OCI-LY7 (cell line): ENCODE measurements around the gene PHKG2. TPM values are rescaled to one million over a fixed set of nuclear protein-coding genes. Genes with fewer than 3 reads are reported as not detected.

ENCODE experiments used
- BruUV-seq: library from RNA; stranded (reverse); fragments of 400-500 nt; replicated peaks from 2 replicates; lab custom pipeline; 2021; lab: Mats Ljungman, UMichigan
- CTCF ChIA-PET: fragments of 300-600 bp; sonication (Branson Sonifier 250); formaldehyde crosslinking; loops from one replicate; lab custom pipeline; 2022; ENCODE audit warnings: antibody characterized with exemption; ENCODE audit not compliant: unreplicated experiment; lab: Charles Lee
- POLR2A ChIA-PET: fragments of 300-600 bp; sonication (Branson Sonifier 250); formaldehyde crosslinking; loops from one replicate; lab custom pipeline; 2022; ENCODE audit warnings: antibody characterized with exemption; lab: Charles Lee
- DNase-seq: peaks from one replicate; pipeline ENCODE4 v3.0.0-alpha.2; 2015; ENCODE audit warnings: low spot score
- H2AFZ ChIP-seq: fragments of 200-600 bp; sonication (generic), shearing (Covaris generic); 2 replicates; pipeline ENCODE4 v1.6.1; 2014; ENCODE audit warnings: mild to moderate bottlenecking, antibody characterized with exemption, low read length, moderate library complexity
- H3K27ac ChIP-seq: fragments of 200-600 bp; sonication (generic); 2 replicates; pipeline ENCODE4 v1.5.1; 2014; ENCODE audit warnings: mixed run types, low read depth, mild to moderate bottlenecking, moderate library complexity, low read length, inconsistent platforms; ENCODE audit not compliant: poor library complexity, severe bottlenecking
- H3K36me3 ChIP-seq: fragments of 200-600 bp; sonication (generic); 2 replicates; pipeline ENCODE4 v1.6.1; 2014; ENCODE audit warnings: mild to moderate bottlenecking, antibody characterized with exemption, low read length, moderate library complexity, mixed read lengths; ENCODE audit not compliant: insufficient read depth
- H3K4me1 ChIP-seq: fragments of 200-600 bp; sonication (generic); 2 replicates; pipeline ENCODE4 v1.5.1; 2014; ENCODE audit warnings: mild to moderate bottlenecking, low read length; ENCODE audit not compliant: insufficient read depth, poor library complexity, severe bottlenecking
- H3K4me2 ChIP-seq: fragments of 200-600 bp; sonication (generic); 2 replicates; pipeline ENCODE4 v1.6.1; 2014; ENCODE audit warnings: mild to moderate bottlenecking, low read length
- H3K4me3 ChIP-seq: fragments of 200-600 bp; sonication (generic); 2 replicates; pipeline ENCODE4 v1.5.1; 2014; ENCODE audit warnings: mild to moderate bottlenecking, low read depth, low read length; ENCODE audit not compliant: poor library complexity, severe bottlenecking
- H3K79me2 ChIP-seq: fragments of 200-600 bp; sonication (generic); 2 replicates; pipeline ENCODE4 v1.6.1; 2016; ENCODE audit warnings: low read depth, mild to moderate bottlenecking, low read length, moderate library complexity, mixed read lengths; ENCODE audit not compliant: insufficient read depth
- H3K9me2 ChIP-seq: fragments of 200-600 bp; sonication (generic); 2 replicates; pipeline ENCODE4 v1.6.1; 2016; ENCODE audit warnings: mild to moderate bottlenecking, low read length, mixed read lengths; ENCODE audit not compliant: insufficient read depth
- H3K9me3 ChIP-seq: fragments of 200-600 bp; sonication (generic); 2 replicates; pipeline ENCODE4 v1.6.1; 2014; ENCODE audit warnings: mild to moderate bottlenecking, mixed run types, low read length, mixed read lengths
- H4K20me1 ChIP-seq: fragments of 200-600 bp; sonication (generic); 2 replicates; pipeline ENCODE4 v1.6.1; 2014; ENCODE audit warnings: mild to moderate bottlenecking, antibody characterized with exemption, low read length, moderate library complexity, mixed read lengths; ENCODE audit not compliant: insufficient read depth
- CTCF ChIP-seq: fragments of 200-600 bp; sonication (generic); conservative IDR thresholded peaks from 2 replicates; pipeline ENCODE4 v1.5.1; 2014; ENCODE audit warnings: mild to moderate bottlenecking, antibody characterized with exemption, low read length, moderate library complexity, mixed read lengths
- EZH2phosphoT487 ChIP-seq: fragments of 200-600 bp; sonication (generic); IDR thresholded peaks from 2 replicates; pipeline ENCODE4 v1.6.1; 2018; ENCODE audit warnings: low read depth, borderline replicate concordance, mild to moderate bottlenecking, mixed run types, antibody characterized with exemption, low read length, moderate library complexity, mixed read lengths
- intact Hi-C: fragments of 100-400 bp; cut with micrococcal nuclease; formaldehyde crosslinking; loops from one replicate; pipeline ENCODE4 v1.10.0; 2022; ENCODE audit not compliant: unreplicated experiment
- total RNA-seq, 2 experiments: library from RNA; depleted of rRNA in 1 of 2; stranded (reverse); fragments of >200 nt in 1 of 2; shearing (Covaris generic) in 1 of 2; gene quantifications; 2 replicates each; pipeline ENCODE4 v1.2.3, GENCODE V29; 2014 to 2022

Gene PHKG2
- total RNA-seq, 2 experiments from 2014 or later = 40.5 to 41.9 TPM

- TF ChIP-seq EZH2phosphoT487 = no peak
- no peak for TF ChIP-seq CTCF
- Histone ChIP-seq H2AFZ (no peak overlapping the region), H3K79me2 (peaks cover 13% of the 10 kb centered on the region), H3K4me2 (peak overlapping the region; percentile 82), H4K20me1 (0 out of 2 replicates have a peak, but pooled peaks cover 4% of the 10 kb centered on the region), H3K9me3 (no peaks in the 10 kb centered on the region), H3K4me1 (peaks cover 15% of the 10 kb centered on the region), H3K9me2 (no peaks in the 10 kb centered on the region), H3K27ac (no peak overlapping the region), H3K36me3 (peaks cover 46% of the 10 kb centered on the region), H3K4me3 (peak overlapping the region; percentile 87)
- ChIA-PET CTCF (interaction anchor here (0.5 to 1.2 kb wide), 2 partner anchors 29 to 193 kb away, joined by 3 to 5 read pairs; no protein-coding TSS in a partner anchor), POLR2A (interaction anchor here (0.5 to 1.3 kb wide), 7 partner anchors 11 to 32 kb away, joined by 3 to 6 read pairs (median 3); partner anchors contain the start of gene RNF40)
- BruUV-seq = no TSS peak
- intact Hi-C loops = loop anchor here (1.0 to 2.0 kb wide), 3 partner anchors 14 to 65 kb away; partner anchors contain the start of genes CFAP119 and RNF40
- DNase-seq = peak; percentile 25
Observed at GRCh38 chr16:30748634-30749445, 615 bp downstream of the PHKG2 start.

GRCh38 chr16:30750201-30750600 lies 2.0 kb downstream of the PHKG2 start:
- Histone ChIP-seq H4K20me1 (0 out of 2 replicates have a peak, but pooled peaks cover 4% of the 10 kb centered on the region), H3K4me1 (peaks cover 15% of the 10 kb centered on the region), H3K4me2 (no peak overlapping the region; the same call in 1 of the 2 replicates), H2AFZ (no peak overlapping the region), H3K9me3 (no peaks in the 10 kb centered on the region), H3K36me3 (peaks cover 41% of the 10 kb centered on the region), H3K27ac (no peak overlapping the region), H3K9me2 (no peaks in the 10 kb centered on the region), H3K79me2 (peaks cover 13% of the 10 kb centered on the region), H3K4me3 (no peak overlapping the region)
- intact Hi-C loops = loop anchor here (10.0 kb wide), 1 partner anchor 1875 kb away; the partner anchor contains the start of gene ATP2A1
- no TSS peak for BruUV-seq
- ChIA-PET POLR2A (interaction anchor here (1.0 kb wide), 1 partner anchor 19 kb away, joined by 3 read pairs; no protein-coding TSS in a partner anchor), CTCF (no interaction called here)
- no peak for TF ChIP-seq CTCF
- no peak for DNase-seq
